Retina (tissue), 1 donor: ENCODE measurements around the gene PTH1R.

Source experiments
- DNase-seq: peaks from one replicate; pipeline ENCODE4 v3.0.0-alpha.2; 2016

PTH1R gene

DNA sequence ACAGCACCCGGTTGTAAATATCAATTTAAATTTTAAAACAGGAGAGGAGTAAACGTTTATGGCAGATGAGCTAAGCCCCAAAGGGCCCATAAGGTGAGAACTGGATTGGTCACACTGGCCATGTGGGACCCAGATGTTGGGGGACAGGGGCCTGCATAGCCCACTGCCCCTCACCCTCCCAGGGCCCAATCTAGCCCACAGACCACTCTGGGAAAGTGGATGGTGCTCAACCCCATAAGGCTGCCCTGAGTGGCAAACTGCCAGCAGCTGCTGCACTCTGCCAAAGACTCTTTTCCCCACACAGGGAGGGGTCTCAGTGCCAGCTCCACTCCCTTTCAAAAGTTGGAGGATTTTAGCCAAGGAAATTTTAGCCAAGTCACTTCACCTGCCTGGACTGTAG is 56.6 kb downstream of the PTH1R start:
- no peak for DNase-seq

DNA sequence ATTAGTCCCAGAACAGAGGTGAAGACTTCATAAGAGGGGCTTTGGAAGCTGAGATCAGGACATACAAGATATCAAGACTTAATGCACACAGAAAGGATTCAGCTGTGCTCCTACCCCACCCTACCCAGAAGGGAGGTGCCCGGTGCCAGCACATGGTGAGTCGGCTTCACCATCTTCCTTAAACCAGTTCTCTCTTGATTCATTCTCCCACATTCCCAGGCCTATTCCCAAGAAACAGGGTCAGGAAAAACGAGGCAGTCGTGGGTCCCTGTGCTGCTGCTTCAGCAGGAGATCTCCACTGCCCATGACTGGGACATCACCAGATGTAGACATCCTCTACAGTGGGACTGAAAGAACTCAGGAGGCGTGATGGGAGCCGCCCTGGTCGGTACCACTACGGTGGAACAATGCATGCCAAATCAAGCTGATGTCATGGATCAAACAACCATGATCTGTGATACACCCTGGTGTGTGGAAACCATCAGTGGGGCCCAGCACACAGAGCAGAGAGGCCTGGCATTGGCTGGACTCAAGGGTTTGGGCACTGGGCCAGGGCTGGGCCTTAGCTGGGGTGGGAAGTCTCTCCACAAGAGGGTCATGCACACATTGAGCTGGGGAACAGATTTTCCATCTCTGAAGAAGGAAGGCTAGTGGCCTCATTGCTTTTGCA is 57.1 kb downstream of the PTH1R start:
- no peak for DNase-seq

DNA sequence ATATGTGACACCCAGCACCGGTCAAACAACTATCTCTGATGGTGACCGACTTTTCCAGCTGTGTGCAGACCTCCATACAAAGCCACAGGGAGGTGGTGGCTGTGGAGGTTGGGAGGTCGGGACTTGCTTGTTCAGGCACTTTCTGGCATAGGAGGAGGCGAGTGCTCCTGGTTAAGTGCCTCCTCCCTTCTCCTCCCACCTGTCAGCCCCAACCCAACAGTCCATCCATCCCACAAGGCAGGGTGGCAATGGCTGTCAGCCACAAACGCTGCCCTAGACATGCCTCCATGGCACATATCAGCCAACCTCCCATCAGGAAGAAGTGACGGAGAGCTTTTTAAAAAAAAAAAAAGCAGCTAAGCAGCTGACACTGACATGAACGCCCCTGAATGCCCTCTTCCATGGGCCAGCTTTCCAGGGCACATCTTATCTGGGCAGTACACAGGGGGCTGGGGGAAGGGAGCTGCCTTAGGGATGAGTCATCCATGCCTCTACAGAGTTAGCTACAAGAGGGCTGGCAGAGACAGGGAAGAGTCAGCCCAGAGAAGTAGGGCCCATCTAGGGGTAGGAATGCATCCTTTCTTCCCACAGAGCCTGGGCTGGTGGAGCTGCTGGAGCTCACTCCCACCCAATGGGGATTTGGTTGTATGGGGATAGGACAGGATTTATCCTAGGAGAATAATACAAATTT is 57.8 kb downstream of the PTH1R start:
- peak; percentile 36 for DNase-seq

- no peak for DNase-seq
These were observed 58.6 kb downstream of the PTH1R start for GRCh38 chr3:46935989-46936558.

DNA sequence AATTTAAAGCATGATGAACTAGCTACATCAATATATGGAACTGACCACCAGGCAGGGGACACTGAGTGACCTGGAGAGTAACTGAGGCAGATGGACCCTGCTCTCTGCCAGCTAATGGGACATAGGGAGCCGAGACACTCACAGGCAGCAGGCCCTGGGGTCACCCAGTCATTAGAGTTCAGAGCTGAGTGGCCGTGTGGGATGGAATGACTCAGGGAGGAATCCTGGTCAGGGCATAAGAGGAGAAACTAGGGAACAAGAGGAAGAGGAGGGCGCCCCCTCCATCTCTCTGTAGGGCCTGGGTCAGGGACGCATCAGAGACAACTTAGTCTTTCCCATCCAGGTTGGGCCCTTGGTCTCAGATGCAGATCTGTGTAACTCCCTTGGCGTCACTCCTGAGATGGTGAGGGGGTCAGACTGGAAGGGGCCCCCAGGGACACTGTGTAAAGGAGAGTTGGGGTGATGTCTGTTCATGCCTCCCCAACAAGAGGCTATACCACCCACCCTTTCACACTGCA is 59.3 kb downstream of the PTH1R start:
- DNase-seq: no peak

- no peak for DNase-seq
These were observed 60.6 kb downstream of the PTH1R start for GRCh38 chr3:46938118-46938517.

DNA sequence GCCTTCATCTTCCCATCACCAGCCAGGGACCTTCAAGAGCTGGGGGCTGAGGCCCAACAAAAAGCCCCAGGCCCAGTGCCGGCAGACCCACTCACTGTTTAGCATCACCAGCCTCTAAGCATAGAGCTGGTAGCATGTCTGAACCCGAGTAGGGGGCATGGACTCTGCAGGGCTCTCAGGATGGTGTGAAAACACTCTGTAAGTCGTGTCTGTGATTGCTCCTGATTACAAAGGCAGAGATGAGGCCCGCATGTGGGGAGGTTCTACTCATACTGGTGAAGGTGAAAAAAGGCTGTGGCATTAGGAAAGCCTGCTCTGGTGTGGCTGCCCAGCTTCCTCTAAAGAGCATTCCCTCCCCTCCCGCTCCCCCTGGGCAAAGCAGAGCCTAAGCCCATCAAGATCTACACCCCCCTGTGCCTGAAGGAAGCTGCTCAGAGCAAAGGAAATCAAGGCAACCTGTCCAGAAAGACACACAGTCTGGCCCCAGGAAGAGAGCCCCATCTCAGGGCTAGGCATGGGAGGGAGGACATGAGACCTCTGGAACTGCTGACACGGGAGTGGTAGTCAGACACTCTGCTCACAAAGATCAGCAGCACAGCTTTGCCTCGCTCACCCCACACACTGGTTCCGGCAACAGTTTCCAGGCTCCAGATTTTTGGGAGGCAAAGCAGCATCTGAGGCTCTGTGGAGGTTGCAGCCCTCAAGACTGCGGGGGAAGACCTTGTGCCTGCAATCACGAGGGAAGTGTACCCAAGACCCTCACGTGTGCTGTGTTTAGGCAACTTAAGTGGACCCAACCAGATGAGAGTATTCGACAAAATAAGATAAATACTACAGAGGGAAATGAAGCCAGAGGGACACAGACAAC is 62.3 kb downstream of the PTH1R start:
- no peak for DNase-seq

DNA sequence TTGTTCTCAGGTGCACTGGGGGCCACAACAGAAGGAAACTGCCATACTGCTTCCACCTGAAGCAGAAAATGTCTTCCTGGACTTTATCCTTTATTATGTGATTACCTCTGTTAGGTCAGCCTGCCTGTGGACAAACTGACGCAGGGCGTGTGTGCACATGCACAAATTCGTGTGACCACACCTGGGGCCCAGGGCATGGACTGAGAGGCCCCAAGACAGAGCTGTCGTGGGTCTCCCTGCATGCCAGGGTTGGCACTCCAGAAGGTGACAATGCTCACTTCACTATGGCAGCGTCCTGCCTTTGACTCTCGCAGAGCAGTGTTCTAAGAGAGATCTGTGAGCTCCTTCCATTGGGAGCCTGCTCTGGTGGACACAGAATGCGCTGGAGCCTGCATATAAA is 64.6 kb downstream of the PTH1R start:
- DNase-seq: no peak

DNA sequence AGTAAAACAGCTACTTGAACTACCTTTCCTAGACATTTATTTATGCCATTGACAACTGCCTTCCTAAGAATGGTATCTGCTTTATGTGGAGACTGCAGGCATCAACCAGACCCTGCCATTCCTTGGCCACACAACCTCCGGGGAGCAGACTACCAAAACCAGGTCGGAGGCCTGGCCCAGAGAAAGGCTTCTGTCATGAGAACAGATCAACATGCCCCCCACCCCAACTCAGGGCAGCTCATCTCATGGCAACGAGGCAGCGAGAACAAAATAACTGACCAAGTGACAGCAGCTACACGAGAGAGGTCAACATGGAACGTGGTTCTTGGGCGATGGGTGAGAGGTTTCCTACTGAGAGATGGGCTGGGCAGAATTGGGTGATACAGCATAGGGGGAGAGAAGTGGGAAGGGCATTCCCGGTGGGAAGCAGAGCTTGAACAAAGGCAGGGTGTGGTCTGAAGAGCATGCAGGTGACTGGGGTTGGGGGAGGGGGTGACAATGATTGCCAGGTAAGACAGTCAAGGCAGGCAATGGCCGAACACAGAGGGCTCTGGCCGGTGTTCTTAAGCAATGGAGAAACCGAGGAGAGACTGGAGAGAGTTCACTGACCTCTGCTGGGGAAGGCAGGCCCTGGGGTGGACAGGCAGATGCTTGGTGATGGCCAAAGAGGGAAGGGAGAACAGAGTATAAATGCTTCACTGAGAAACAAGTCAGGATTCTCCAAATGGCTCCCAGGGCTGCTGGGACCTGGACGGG is 65.1 kb downstream of the PTH1R start:
- no peak for DNase-seq

DNA sequence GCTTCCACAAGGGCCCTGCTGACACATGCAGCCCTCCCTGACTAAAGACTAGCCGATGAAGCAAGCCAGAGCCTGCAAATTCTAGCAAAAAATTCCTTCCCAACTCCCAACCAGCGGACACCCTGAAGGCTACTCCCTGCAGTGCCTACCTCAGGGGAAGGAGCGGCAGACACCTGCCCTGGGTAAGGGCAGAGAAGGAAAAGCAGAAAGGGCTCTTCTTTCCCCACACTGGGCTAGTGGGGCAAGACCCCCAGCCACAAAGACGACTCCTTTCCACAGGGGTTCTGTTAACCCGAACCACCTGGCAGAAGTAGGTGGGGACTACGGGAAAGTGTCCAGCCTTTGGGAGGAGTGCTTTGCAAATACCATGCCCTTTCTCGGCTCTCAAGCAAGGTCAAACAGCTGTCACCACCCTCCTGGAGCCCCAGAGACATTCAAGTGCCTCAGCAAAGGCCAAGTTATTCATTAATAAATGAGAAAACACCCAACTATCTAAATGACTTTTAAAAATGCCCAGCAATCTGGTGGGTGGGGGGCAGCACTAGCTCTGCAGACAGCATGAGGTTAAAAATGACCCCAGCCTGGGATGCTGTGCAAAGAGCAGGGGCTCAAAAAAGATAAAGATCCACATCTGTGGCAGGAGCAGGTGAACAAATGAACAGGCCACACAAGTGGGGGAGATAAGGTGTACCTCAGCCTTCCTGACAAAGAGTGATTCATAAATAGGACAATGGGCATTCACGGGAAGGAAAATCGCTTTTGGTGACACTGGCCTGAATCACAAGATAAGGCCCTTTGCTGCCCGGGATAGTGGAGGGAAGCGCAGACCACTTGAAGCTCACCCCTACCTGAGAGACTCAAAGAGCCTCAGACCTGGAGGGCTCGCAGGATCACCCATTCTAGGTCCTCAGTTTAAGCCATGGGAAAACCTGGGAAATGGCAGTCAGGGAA is 66.0 kb downstream of the PTH1R start:
- no peak for DNase-seq

DNA sequence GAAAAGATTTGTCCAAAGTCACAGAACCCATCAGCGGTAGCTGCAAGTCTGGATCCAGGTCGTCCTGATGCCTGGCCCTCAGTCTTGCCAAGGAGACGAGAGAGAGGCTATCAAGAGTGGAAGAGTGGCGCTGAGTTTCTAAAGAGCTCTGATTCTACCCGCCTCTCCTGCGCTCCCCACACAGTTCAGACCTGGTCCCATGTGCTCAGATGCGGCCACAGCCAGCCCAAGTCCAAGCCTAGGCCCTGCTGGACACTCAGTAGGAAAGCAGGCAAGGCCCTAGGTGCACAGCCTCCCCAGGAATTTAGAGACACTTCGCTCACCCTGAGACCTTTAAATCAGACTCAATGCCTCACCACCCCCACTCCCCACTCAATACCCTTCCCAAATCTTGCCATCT is 66.7 kb downstream of the PTH1R start:
- no peak for DNase-seq

DNA sequence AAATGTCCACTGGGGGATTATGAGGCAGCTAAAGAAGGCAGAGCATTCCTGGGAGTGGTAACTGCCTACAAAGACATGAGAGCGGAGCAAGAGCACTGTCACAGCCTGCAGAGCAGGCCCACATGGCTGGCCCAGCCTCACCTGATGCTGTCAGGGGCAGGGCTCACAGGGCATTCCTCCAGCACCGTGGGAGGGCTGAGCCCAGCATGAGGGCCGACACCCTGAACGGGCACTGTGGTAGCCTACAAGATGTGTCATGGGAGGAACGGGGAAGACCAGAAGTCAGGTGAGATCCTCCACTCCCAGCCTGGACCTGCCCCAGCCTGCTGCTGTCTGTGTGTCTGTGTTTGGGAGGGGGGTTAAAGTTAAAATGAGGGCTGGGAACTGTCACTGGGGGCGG is 68.9 kb downstream of the PTH1R start:
- no peak for DNase-seq

GRCh38 chr3:46946856-46947545 is 69.5 kb downstream of the PTH1R start:
- no peak for DNase-seq

DNA sequence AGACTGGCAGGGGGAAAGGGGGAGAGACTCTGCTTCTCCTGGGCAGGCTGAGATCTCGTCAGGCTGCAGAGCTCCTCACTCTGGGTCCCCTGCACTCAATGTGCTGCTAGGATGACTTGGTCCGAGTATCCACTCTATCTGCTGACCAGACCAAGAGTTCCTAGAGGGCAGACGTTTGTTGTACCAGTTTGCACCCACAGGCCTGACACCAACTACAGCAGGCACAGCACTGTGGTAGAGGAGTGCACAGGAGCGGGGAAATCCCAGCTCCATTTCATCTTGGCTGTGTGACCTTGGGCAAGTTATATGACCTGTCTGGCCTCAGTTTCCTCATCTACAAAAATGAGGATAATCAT is 70.0 kb downstream of the PTH1R start:
- DNase-seq: no peak

DNA sequence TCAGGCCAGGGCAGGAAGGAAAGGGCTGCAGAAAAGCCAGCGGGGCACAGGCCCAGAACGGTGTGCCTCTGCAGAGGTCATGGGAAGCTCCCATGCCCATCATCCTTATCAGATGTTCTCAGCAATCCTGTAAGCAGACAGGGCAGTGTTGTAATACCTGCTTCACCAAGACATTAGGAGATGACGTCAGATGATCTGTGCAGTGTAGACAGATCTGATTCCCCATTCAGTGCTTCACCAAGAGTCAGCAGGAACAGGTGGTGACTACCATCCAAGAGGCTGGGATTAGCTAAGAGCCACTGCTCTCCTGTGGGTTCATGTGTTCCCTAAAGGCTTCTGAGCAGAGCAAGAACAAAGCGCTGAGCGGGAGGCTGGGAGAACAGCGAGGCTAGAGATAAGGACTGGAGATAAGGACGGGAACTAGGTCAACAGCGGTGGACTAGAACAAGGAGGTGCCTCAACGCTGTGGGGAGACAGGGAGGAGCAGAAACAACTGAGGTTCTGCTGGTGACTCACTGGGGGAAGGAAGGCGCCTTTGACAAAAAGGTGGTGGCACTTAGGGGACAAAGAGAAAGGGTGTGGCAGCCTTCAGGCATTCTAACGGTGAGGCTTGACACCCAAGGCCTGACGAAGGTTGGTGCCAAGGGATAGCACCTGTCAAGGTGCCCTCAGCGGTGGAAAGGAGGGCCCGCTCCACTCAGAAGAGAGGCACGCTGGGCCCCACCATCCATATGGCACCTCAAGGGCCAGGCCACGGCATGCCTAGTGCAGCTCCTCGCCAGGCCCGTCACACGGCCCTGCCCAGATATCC is 70.7 kb downstream of the PTH1R start:
- DNase-seq: no peak

GRCh38 chr3:46948830-46949671 is 71.5 kb downstream of the PTH1R start:
- no peak for DNase-seq

DNA sequence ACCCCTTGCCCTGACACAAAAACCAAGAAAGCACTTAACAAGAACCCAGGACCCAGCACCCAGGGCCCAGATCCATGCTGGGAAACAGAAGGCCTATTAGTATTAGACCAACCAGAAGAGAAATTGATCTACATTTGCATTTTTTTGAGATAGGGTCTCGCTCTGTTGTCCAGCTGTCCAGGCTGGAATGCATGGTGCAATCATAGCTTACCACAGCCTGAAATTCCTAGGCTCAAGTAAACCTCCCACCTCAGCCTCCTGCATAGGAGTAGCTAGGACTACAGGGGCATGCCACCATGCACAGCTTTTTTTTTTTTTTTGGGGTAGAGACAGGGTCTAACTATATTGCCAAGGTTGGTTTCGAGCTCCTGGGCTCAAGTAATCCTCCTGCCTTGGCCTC is 72.7 kb downstream of the PTH1R start:
- DNase-seq: no peak

GRCh38 chr3:46950650-46951241 is 73.2 kb downstream of the PTH1R start:
- no peak for DNase-seq
